Measurements from ENCODE around the gene MPRIP.

Gene MPRIP

GRCh38 chr17:17151055-17151454, 108.8 kb downstream of the MPRIP start:
- no CpG with 5 or more reads among the region's 5 CpGs for WGBS (ENCODE audit: extremely low coverage, insufficient coverage, low lambda C conversion rate)
- H3K56ac ChIP-seq (ENCODE audit: low read length), result no peak overlapping the region
- no peaks in the 10 kb centered on the region for H3K4me1 ChIP-seq (ENCODE audit: control insufficient read depth, low read depth, low read length)
- no peak overlapping the region for H3K23ac ChIP-seq (ENCODE audit: low read length)
- H2BK120ac ChIP-seq (ENCODE audit: low read depth, low read length), result no peak overlapping the region
- H2BK5ac ChIP-seq (ENCODE audit: low read length), result no peak overlapping the region
- no peak overlapping the region for H4K5ac ChIP-seq (ENCODE audit: low read length)
- no peak overlapping the region for H2BK15ac ChIP-seq (replicated peaks; ENCODE audit: low read depth)
- DNase-seq, result no peak
- H2AK5ac ChIP-seq (ENCODE audit: low read length), result no peak overlapping the region
- H3K79me2 ChIP-seq (ENCODE audit: control insufficient read depth, insufficient read depth, low read length), result no peaks in the 10 kb centered on the region
- no peak overlapping the region for H3K18ac ChIP-seq (ENCODE audit: low read length)
- no peak overlapping the region for H3K27ac ChIP-seq (ENCODE audit: low read depth, low read length)
- H3K79me1 ChIP-seq (ENCODE audit: low read length), result no peaks in the 10 kb centered on the region
- no peak overlapping the region for H4K8ac ChIP-seq (ENCODE audit: low read depth, low read length)
- peaks cover 18% of the 10 kb centered on the region for H3K36me3 ChIP-seq (ENCODE audit: control insufficient read depth, insufficient read depth, low read length)
- H3K4me2 ChIP-seq (ENCODE audit: low read length), result no peak overlapping the region
- H3K27me3 ChIP-seq (ENCODE audit: insufficient read depth, low read length, poor library complexity), result no peaks in the 10 kb centered on the region
- no peak overlapping the region for H3K9ac ChIP-seq (ENCODE audit: low read length)
- no peak overlapping the region for H3K4me3 ChIP-seq (ENCODE audit: low read length)
- H3K4ac ChIP-seq (ENCODE audit: low read depth, low read length), result no peak overlapping the region

DNA sequence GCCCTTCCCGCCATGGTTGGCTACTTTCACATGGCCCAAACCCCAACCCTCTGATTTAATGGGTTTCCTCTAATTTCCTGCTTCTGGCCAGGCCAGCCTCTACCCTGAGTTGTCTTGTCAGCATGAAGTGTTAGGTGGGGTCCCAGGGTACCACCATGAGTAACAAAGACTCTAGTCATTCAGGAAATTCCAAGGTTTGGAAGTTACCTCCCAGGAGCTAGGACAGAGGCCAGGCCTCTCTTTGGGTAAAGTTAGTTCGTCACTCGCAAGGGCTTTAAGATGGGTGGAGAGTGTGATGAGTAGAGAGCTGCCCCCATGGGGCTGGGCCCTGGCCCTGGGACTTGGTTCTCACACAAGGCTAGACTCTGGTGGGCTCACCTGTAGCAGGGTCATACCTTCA, 109.3 kb downstream of the MPRIP start:
- H3K36me3 ChIP-seq (ENCODE audit: control insufficient read depth, insufficient read depth, low read length), result peaks cover 18% of the 10 kb centered on the region
- H3K79me2 ChIP-seq (ENCODE audit: control insufficient read depth, insufficient read depth, low read length), result no peaks in the 10 kb centered on the region
- H3K56ac ChIP-seq (ENCODE audit: low read length), result no peak overlapping the region
- H3K18ac ChIP-seq (ENCODE audit: low read length), result no peak overlapping the region
- no peak overlapping the region for H2BK120ac ChIP-seq (ENCODE audit: low read depth, low read length)
- no peak overlapping the region for H3K27ac ChIP-seq (ENCODE audit: low read depth, low read length)
- H3K23ac ChIP-seq (ENCODE audit: low read length), result no peak overlapping the region
- H4K8ac ChIP-seq (ENCODE audit: low read depth, low read length), result no peak overlapping the region
- no peak overlapping the region for H3K4me3 ChIP-seq (ENCODE audit: low read length)
- H3K79me1 ChIP-seq (ENCODE audit: low read length), result no peaks in the 10 kb centered on the region
- no peak overlapping the region for H3K9ac ChIP-seq (ENCODE audit: low read length)
- WGBS (ENCODE audit: extremely low coverage, insufficient coverage, low lambda C conversion rate), result no CpG with 5 or more reads among the region's 3 CpGs
- no peak overlapping the region for H4K5ac ChIP-seq (ENCODE audit: low read length)
- DNase-seq, result no peak
- no peak overlapping the region for H2BK5ac ChIP-seq (ENCODE audit: low read length)
- no peaks in the 10 kb centered on the region for H3K27me3 ChIP-seq (ENCODE audit: insufficient read depth, low read length, poor library complexity)
- no peak overlapping the region for H2BK15ac ChIP-seq (replicated peaks; ENCODE audit: low read depth)
- no peak overlapping the region for H2AK5ac ChIP-seq (ENCODE audit: low read length)
- no peak overlapping the region for H3K4me2 ChIP-seq (ENCODE audit: low read length)
- H3K4ac ChIP-seq (ENCODE audit: low read depth, low read length), result no peak overlapping the region
- H3K4me1 ChIP-seq (ENCODE audit: control insufficient read depth, low read depth, low read length), result no peaks in the 10 kb centered on the region

- WGBS (ENCODE audit: extremely low coverage, insufficient coverage, low lambda C conversion rate), result no CpG with 5 or more reads among the region's 8 CpGs
- no peak for DNase-seq
- Histone ChIP-seq H4K5ac (ENCODE audit: low read length) (no peak overlapping the region), H2BK5ac (ENCODE audit: low read length) (no peak overlapping the region), H3K79me2 (ENCODE audit: control insufficient read depth, insufficient read depth, low read length) (no peaks in the 10 kb centered on the region), H3K4me2 (ENCODE audit: low read length) (no peak overlapping the region), H2AK5ac (ENCODE audit: low read length) (no peak overlapping the region), H3K18ac (ENCODE audit: low read length) (no peak overlapping the region), H3K4ac (ENCODE audit: low read depth, low read length) (no peak overlapping the region), H3K4me1 (ENCODE audit: control insufficient read depth, low read depth, low read length) (no peaks in the 10 kb centered on the region), H3K79me1 (ENCODE audit: low read length) (no peaks in the 10 kb centered on the region), H2BK15ac (replicated peaks; ENCODE audit: low read depth) (no peak overlapping the region), H3K27me3 (ENCODE audit: insufficient read depth, low read length, poor library complexity) (no peaks in the 10 kb centered on the region), H3K23ac (ENCODE audit: low read length) (no peak overlapping the region), H3K56ac (ENCODE audit: low read length) (no peak overlapping the region), H3K36me3 (ENCODE audit: control insufficient read depth, insufficient read depth, low read length) (peaks cover 16% of the 10 kb centered on the region), H4K8ac (ENCODE audit: low read depth, low read length) (no peak overlapping the region), H2BK120ac (ENCODE audit: low read depth, low read length) (no peak overlapping the region), H3K4me3 (ENCODE audit: low read length) (no peak overlapping the region), H3K9ac (ENCODE audit: low read length) (no peak overlapping the region), H3K27ac (ENCODE audit: low read depth, low read length) (no peak overlapping the region)
Measured at GRCh38 chr17:17151962-17152361, 109.7 kb downstream of the MPRIP start.

- no peaks in the 10 kb centered on the region for H3K79me1 ChIP-seq (ENCODE audit: low read length)
- no peak overlapping the region for H3K18ac ChIP-seq (ENCODE audit: low read length)
- no peak overlapping the region for H3K23ac ChIP-seq (ENCODE audit: low read length)
- H2AK5ac ChIP-seq (ENCODE audit: low read length), result no peak overlapping the region
- H4K5ac ChIP-seq (ENCODE audit: low read length), result no peak overlapping the region
- H2BK120ac ChIP-seq (ENCODE audit: low read depth, low read length), result no peak overlapping the region
- H2BK15ac ChIP-seq (replicated peaks; ENCODE audit: low read depth), result no peak overlapping the region
- no peak overlapping the region for H3K4ac ChIP-seq (ENCODE audit: low read depth, low read length)
- no peaks in the 10 kb centered on the region for H3K79me2 ChIP-seq (ENCODE audit: control insufficient read depth, insufficient read depth, low read length)
- no peak for DNase-seq
- no peak overlapping the region for H3K4me2 ChIP-seq (ENCODE audit: low read length)
- no peak overlapping the region for H4K8ac ChIP-seq (ENCODE audit: low read depth, low read length)
- H3K9ac ChIP-seq (ENCODE audit: low read length), result no peak overlapping the region
- H3K27me3 ChIP-seq (ENCODE audit: insufficient read depth, low read length, poor library complexity), result no peaks in the 10 kb centered on the region
- no peaks in the 10 kb centered on the region for H3K4me1 ChIP-seq (ENCODE audit: control insufficient read depth, low read depth, low read length)
- H3K36me3 ChIP-seq (ENCODE audit: control insufficient read depth, insufficient read depth, low read length), result peaks cover 18% of the 10 kb centered on the region
- no CpG with 5 or more reads among the region's 4 CpGs for WGBS (ENCODE audit: extremely low coverage, insufficient coverage, low lambda C conversion rate)
- no peak overlapping the region for H3K56ac ChIP-seq (ENCODE audit: low read length)
- no peak overlapping the region for H3K27ac ChIP-seq (ENCODE audit: low read depth, low read length)
- H2BK5ac ChIP-seq (ENCODE audit: low read length), result no peak overlapping the region
- no peak overlapping the region for H3K4me3 ChIP-seq (ENCODE audit: low read length)
Measured at GRCh38 chr17:17152385-17152784, 110.1 kb downstream of the MPRIP start.

GRCh38 chr17:17153071-17153470, 110.8 kb downstream of the MPRIP start:
- Histone ChIP-seq H2BK120ac (ENCODE audit: low read depth, low read length) (no peak overlapping the region), H2BK5ac (ENCODE audit: low read length) (no peak overlapping the region), H3K23ac (ENCODE audit: low read length) (no peak overlapping the region), H3K79me2 (ENCODE audit: control insufficient read depth, insufficient read depth, low read length) (no peaks in the 10 kb centered on the region), H3K9ac (ENCODE audit: low read length) (no peak overlapping the region), H3K4ac (ENCODE audit: low read depth, low read length) (no peak overlapping the region), H4K8ac (ENCODE audit: low read depth, low read length) (no peak overlapping the region), H3K36me3 (ENCODE audit: control insufficient read depth, insufficient read depth, low read length) (peaks cover 18% of the 10 kb centered on the region), H3K4me1 (ENCODE audit: control insufficient read depth, low read depth, low read length) (no peaks in the 10 kb centered on the region), H2AK5ac (ENCODE audit: low read length) (no peak overlapping the region), H3K27me3 (ENCODE audit: insufficient read depth, low read length, poor library complexity) (no peaks in the 10 kb centered on the region), H4K5ac (ENCODE audit: low read length) (no peak overlapping the region), H3K27ac (ENCODE audit: low read depth, low read length) (no peak overlapping the region), H3K4me2 (ENCODE audit: low read length) (no peak overlapping the region), H3K79me1 (ENCODE audit: low read length) (no peaks in the 10 kb centered on the region), H3K18ac (ENCODE audit: low read length) (no peak overlapping the region), H2BK15ac (replicated peaks; ENCODE audit: low read depth) (no peak overlapping the region), H3K4me3 (ENCODE audit: low read length) (no peak overlapping the region), H3K56ac (ENCODE audit: low read length) (no peak overlapping the region)
- no CpG with 5 or more reads among the region's 9 CpGs for WGBS (ENCODE audit: extremely low coverage, insufficient coverage, low lambda C conversion rate)
- no peak for DNase-seq

DNA sequence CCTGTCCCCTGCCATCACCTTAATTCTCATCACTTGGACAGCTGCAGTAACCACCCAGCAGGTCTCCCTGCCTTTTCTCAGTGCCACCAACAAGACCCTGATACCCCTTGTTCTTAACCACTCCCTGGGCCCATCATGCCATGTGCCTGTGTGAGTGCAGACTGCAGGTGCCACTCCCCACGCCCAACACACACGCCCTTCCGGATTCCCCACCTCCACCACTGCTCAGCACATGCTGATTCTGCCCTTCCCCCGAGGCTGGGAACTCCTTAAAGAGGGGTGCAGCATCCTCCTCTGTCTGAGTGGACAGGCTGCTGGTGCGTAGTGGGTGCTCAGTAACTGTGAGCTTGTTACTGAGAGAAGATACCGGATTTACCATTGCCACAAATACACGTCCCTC, 111.5 kb downstream of the MPRIP start:
- no peak overlapping the region for H3K9ac ChIP-seq (ENCODE audit: low read length)
- no peak overlapping the region for H2AK5ac ChIP-seq (ENCODE audit: low read length)
- no peaks in the 10 kb centered on the region for H3K4me1 ChIP-seq (ENCODE audit: control insufficient read depth, low read depth, low read length)
- H4K5ac ChIP-seq (ENCODE audit: low read length), result no peak overlapping the region
- H3K27ac ChIP-seq (ENCODE audit: low read depth, low read length), result no peak overlapping the region
- no peak overlapping the region for H3K4me2 ChIP-seq (ENCODE audit: low read length)
- H2BK120ac ChIP-seq (ENCODE audit: low read depth, low read length), result no peak overlapping the region
- no peak overlapping the region for H3K4ac ChIP-seq (ENCODE audit: low read depth, low read length)
- no peaks in the 10 kb centered on the region for H3K27me3 ChIP-seq (ENCODE audit: insufficient read depth, low read length, poor library complexity)
- H3K18ac ChIP-seq (ENCODE audit: low read length), result no peak overlapping the region
- no peak overlapping the region for H3K56ac ChIP-seq (ENCODE audit: low read length)
- H3K79me1 ChIP-seq (ENCODE audit: low read length), result no peaks in the 10 kb centered on the region
- no peaks in the 10 kb centered on the region for H3K79me2 ChIP-seq (ENCODE audit: control insufficient read depth, insufficient read depth, low read length)
- no peak overlapping the region for H4K8ac ChIP-seq (ENCODE audit: low read depth, low read length)
- no peak overlapping the region for H2BK15ac ChIP-seq (replicated peaks; ENCODE audit: low read depth)
- no peak for DNase-seq
- no peak overlapping the region for H2BK5ac ChIP-seq (ENCODE audit: low read length)
- H3K36me3 ChIP-seq (ENCODE audit: control insufficient read depth, insufficient read depth, low read length), result peaks cover 18% of the 10 kb centered on the region
- no peak overlapping the region for H3K23ac ChIP-seq (ENCODE audit: low read length)
- H3K4me3 ChIP-seq (ENCODE audit: low read length), result no peak overlapping the region
- WGBS (ENCODE audit: extremely low coverage, insufficient coverage, low lambda C conversion rate), result no CpG with 5 or more reads among the region's 7 CpGs
